Neural crest cell (in vitro differentiated cells): Measurements from ENCODE around the gene GNG5. TPM values are rescaled to one million over a fixed set of nuclear protein-coding genes. Genes with fewer than 3 reads are reported as not detected.
"Not testable (repeated sequence)": the region's sequence is repeated elsewhere in the genome, so short reads cannot be mapped to it uniquely, and the experiment has no call there.

Source experiments
- DNase-seq: peaks from one replicate; pipeline ENCODE4 v3.0.0; 2021; ENCODE audit warnings: low read depth, mixed read lengths, low spot score
- H3K27ac Mint-ChIP-seq: one replicate; pipeline ENCODE4 v1.8.0; 2021; ENCODE audit warnings: mild to moderate bottlenecking, mixed read lengths; ENCODE audit not compliant: unreplicated experiment
- H3K27me3 Mint-ChIP-seq: 2 replicates; pipeline ENCODE4 v1.8.0; 2021; ENCODE audit warnings: low read depth, mild to moderate bottlenecking, mixed read lengths
- H3K36me3 Mint-ChIP-seq: 2 replicates; pipeline ENCODE4 v1.8.0; 2021; ENCODE audit warnings: low read depth, mild to moderate bottlenecking, mixed read lengths
- H3K4me1 Mint-ChIP-seq: 2 replicates; pipeline ENCODE4 v1.8.0; 2021; ENCODE audit warnings: mixed read lengths
- H3K4me3 Mint-ChIP-seq: one replicate; pipeline ENCODE4 v1.8.0; 2021; ENCODE audit warnings: mild to moderate bottlenecking, mixed read lengths
- H3K9me3 Mint-ChIP-seq: 2 replicates; pipeline ENCODE4 v1.8.0; 2021; ENCODE audit warnings: mixed read lengths
- total RNA-seq: library from RNA; stranded (reverse); gene quantifications from 2 replicates; pipeline ENCODE4 v1.2.1, GENCODE V29; 2021
- TF ChIP-seq, protein P1 (sequence below): fragments of 200-600 bp; sonication (generic); conservative IDR thresholded peaks from 2 replicates; pipeline ENCODE4 v1.5.0; 2021; ENCODE audit warnings: antibody characterized with exemption, mild to moderate bottlenecking

GNG5 gene
- total RNA-seq, 1 donor from 2014 or later: 123 TPM

- peaks cover 10% of the 10 kb centered on the region for H3K9me3 Mint-ChIP-seq
- peaks cover 4% of the 10 kb centered on the region for H3K36me3 Mint-ChIP-seq
- DNase-seq: no peak
- H3K4me1 Mint-ChIP-seq: no peaks in the 10 kb centered on the region
- H3K27me3 Mint-ChIP-seq: peaks cover 10% of the 10 kb centered on the region
- no peak overlapping the region for H3K4me3 Mint-ChIP-seq
- no peak overlapping the region for H3K27ac Mint-ChIP-seq
- TF ChIP-seq, protein P1, sequence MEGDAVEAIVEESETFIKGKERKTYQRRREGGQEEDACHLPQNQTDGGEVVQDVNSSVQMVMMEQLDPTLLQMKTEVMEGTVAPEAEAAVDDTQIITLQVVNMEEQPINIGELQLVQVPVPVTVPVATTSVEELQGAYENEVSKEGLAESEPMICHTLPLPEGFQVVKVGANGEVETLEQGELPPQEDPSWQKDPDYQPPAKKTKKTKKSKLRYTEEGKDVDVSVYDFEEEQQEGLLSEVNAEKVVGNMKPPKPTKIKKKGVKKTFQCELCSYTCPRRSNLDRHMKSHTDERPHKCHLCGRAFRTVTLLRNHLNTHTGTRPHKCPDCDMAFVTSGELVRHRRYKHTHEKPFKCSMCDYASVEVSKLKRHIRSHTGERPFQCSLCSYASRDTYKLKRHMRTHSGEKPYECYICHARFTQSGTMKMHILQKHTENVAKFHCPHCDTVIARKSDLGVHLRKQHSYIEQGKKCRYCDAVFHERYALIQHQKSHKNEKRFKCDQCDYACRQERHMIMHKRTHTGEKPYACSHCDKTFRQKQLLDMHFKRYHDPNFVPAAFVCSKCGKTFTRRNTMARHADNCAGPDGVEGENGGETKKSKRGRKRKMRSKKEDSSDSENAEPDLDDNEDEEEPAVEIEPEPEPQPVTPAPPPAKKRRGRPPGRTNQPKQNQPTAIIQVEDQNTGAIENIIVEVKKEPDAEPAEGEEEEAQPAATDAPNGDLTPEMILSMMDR: no peak
These were observed 55.5 kb downstream of the GNG5 start for GRCh38 chr1:84450910-84451309.

GRCh38 chr1:84448704-84449103, 57.7 kb downstream of the GNG5 start:
- H3K9me3 Mint-ChIP-seq: peaks cover 15% of the 10 kb centered on the region
- H3K27me3 Mint-ChIP-seq, H3K4me3 Mint-ChIP-seq, H3K36me3 Mint-ChIP-seq, H3K4me1 Mint-ChIP-seq, DNase-seq, H3K27ac Mint-ChIP-seq: not testable (repeated sequence)

Other genes starting within 250 kb of the GNG5 start
- 2.1 and 2.3 TPM in 2 replicates for gene SAMD13, start 204.9 kb downstream of the GNG5 start, total RNA-seq
- gene DNASE2B, start 108.1 kb downstream of the GNG5 start, total RNA-seq: not detected in 2 replicates
- gene RPF1, start 27.3 kb downstream of the GNG5 start, total RNA-seq: 35.4 and 36.5 TPM in 2 replicates
- 1.5 and 2.3 TPM in 2 replicates for gene SPATA1, start 195 bp downstream of the GNG5 start, total RNA-seq
- 3.6 and 3.8 TPM in 2 replicates for gene CTBS, start 67.9 kb upstream of the GNG5 start, total RNA-seq
- gene SSX2IP, start 183.9 kb upstream of the GNG5 start, total RNA-seq: 23.3 and 24.4 TPM in 2 replicates